ENCODE data around the gene AOC2. TPM values are rescaled to one million over a fixed set of nuclear protein-coding genes. Genes with fewer than 3 reads are reported as not detected.

AOC2 gene
- total RNA-seq (2021; fragmentation: NEBNext Ultra II Directional; extraction: Animal tissue kit (Norgen Biotek cat#: 25700)) = 4.0 and 4.2 TPM in 2 replicates
- polyA plus RNA-seq (2011; rRNA removed) = 4.7 and 7.2 TPM in 2 replicates
- polyA plus RNA-seq (2011; cell fraction: cytosol; rRNA removed) = 4.8 TPM
- 20.4 TPM for polyA plus RNA-seq (2011; cell fraction: nucleus; rRNA removed)
- polyA plus RNA-seq (2012, experiment 1 of 2) = 3.4 to 5.1 TPM (median 4.0 TPM) in 4 replicates
- 0.80 TPM for polyA plus RNA-seq (2012, experiment 2 of 2)
- polyA plus RNA-seq (2013, experiment 1 of 2) = 2.3 TPM
- 2.1 TPM for polyA plus RNA-seq (2013, experiment 2 of 2)
- polyA minus RNA-seq (2011; rRNA and poly(A)+ RNA removed) = 3.3 and 4.0 TPM in 2 replicates
- polyA minus RNA-seq (2011; cell fraction: cytosol; rRNA and poly(A)+ RNA removed) = 2.3 TPM
- polyA minus RNA-seq (2011; cell fraction: nucleus; rRNA and poly(A)+ RNA removed) = 9.3 TPM
- long read RNA-seq, experiment 1, partial matches to known transcripts = 1 of 1 reads
- long read RNA-seq, experiment 1, other reads (novel, unspliced or antisense) = 0 of 1 reads
- long read RNA-seq, experiment 2 = 0 reads

- Histone ChIP-seq H2BK12ac (ENCODE audit: low read depth, low read length) (no peak within 1 kb of the TSS), H4K8ac (ENCODE audit: extremely low read depth, insufficient read depth, low read length) (no peak within 1 kb of the TSS; the same call in 1 of the 2 replicates), H3K56ac (replicated peaks; ENCODE audit: insufficient read length, low read depth, low read length) (no peak within 1 kb of the TSS), H4K5ac (ENCODE audit: insufficient read length, low read depth, low read length) (no peak within 1 kb of the TSS), H3K36me3 (ENCODE audit: control insufficient read depth in 2 of 4, insufficient read depth in 4 of 4, low read length in 3 of 4) (peaks cover 26 to 62% (median 43%) of the 10 kb centered on the region in 4 experiments), H3K4me2 (ENCODE audit: insufficient read depth in 1 of 2, low read depth in 2 of 2, low read length in 2 of 2) (no peak within 1 kb of the TSS), H3K18ac (ENCODE audit: extremely low read depth, low read length) (no peak within 1 kb of the TSS), H3K4me3 (ENCODE audit: extremely low read depth in 1 of 4, insufficient read depth in 2 of 4, low read depth in 3 of 4, low read length in 4 of 4) (no peak within 1 kb of the TSS), H2BK120ac (replicated peaks; ENCODE audit: low read depth, low read length) (no peak within 1 kb of the TSS), H2AK5ac (ENCODE audit: low read depth, low read length) (no peak within 1 kb of the TSS), H3K4ac (replicated peaks; ENCODE audit: insufficient read length, low read depth, low read length) (no peak within 1 kb of the TSS), H3K79me2 (ENCODE audit: control insufficient read depth in 1 of 2, insufficient read depth in 2 of 2, low read length in 2 of 2) (no peaks in the 10 kb centered on the region), H3K23me2 (ENCODE audit: low read depth, low read length) (no peaks in the 10 kb centered on the region), H3K9ac (replicated peaks in 1 of 4; ENCODE audit: extremely low read depth in 1 of 4, low read depth in 3 of 4, low read length in 3 of 4) (no peak within 1 kb of the TSS), H4K20me1 (replicated peaks in 1 of 2; ENCODE audit: control insufficient read depth in 1 of 2, insufficient read depth in 2 of 2, low read length in 2 of 2) (peaks cover 11 to 19% of the 10 kb centered on the region in 2 experiments), H3K79me1 (ENCODE audit: low read depth, low read length) (no peaks in the 10 kb centered on the region), H2BK20ac (ENCODE audit: low read length) (no peak within 1 kb of the TSS), H3K4me1 (replicated peaks in 1 of 4; ENCODE audit: control insufficient read depth in 3 of 4, insufficient read depth in 4 of 4, low read length in 3 of 4) (no peaks in the 10 kb centered on the region; a peak in 1 of 7 replicates), H2AFZ (ENCODE audit: low read length) (no peak within 1 kb of the TSS), H3K14ac (ENCODE audit: insufficient read length) (no peak within 1 kb of the TSS), H3K9me3 (ENCODE audit: insufficient read depth in 2 of 2, low read depth in 1 of 2, low read length in 1 of 2) (no peaks in the 10 kb centered on the region), H4K91ac (replicated peaks; ENCODE audit: insufficient read length, low read length) (no peak within 1 kb of the TSS), H3K27ac (ENCODE audit: low read depth, low read length) (no peak within 1 kb of the TSS), H2BK15ac (ENCODE audit: low read length) (no peak within 1 kb of the TSS), H2BK5ac (ENCODE audit: low read depth, low read length) (no peak within 1 kb of the TSS), H3K23ac (ENCODE audit: insufficient read length) (no peak within 1 kb of the TSS), H3K27me3 (replicated peaks in 1 of 4; ENCODE audit: control insufficient read depth in 3 of 4, extremely low read depth in 1 of 4, insufficient read depth in 3 of 4, low read length in 3 of 4) (no peaks in the 10 kb centered on the region; a peak in 1 of 7 replicates)
- 93% methylated on average over 4 of the region's 4 CpGs; no CpG with 5 or more reads in 1 of the 2 experiments for WGBS, 2 experiments (ENCODE audit: extremely low coverage in 1 of 2, insufficient coverage in 1 of 2, insufficient read length in 1 of 2, insufficient replicate concordance in 2 of 2, low coverage in 1 of 2, low lambda C conversion rate in 2 of 2, missing lambda C conversion rate in 1 of 2)
- DNase-seq (ENCODE audit: low read depth in 1 of 2, low spot score in 2 of 2) (no peak), FAIRE-seq (no peak)
- CTCF ChIA-PET (ENCODE audit: partially characterized antibody) = interaction anchor here (0.6 to 8.9 kb wide), 22 partner anchors 8 to 155 kb away, joined by 3 to 141 read pairs (median 6); partner anchors contain the start of genes BECN1, PSME3 and RUNDC1
- TF ChIP-seq NRF1 (IDR thresholded peaks at IDR 0.05; ENCODE audit: low read depth, low read length) (no peak), POU5F1 (IDR thresholded peaks at IDR 0.05; ENCODE audit: low read depth, low read length) (no peak), SP1 (IDR thresholded peaks at IDR 0.05; ENCODE audit: low read depth, low read length) (no peak)
- POLR2A ChIA-PET (ENCODE audit: partially characterized antibody) = interaction anchor here (0.9 to 10.4 kb wide), 13 partner anchors 8 to 154 kb away, joined by 3 to 111 read pairs (median 7); partner anchors contain the start of genes AARSD1, BECN1, PSME3 and RPL27
Measured at GRCh38 chr17:42844271-42844670, at the start of gene AOC2. Gene AOC2 (plus strand): TSS chr17:42844580. CDS start chr17:42844627, 47 bp downstream.
